Fibroblast of mammary gland (primary cell): ENCODE measurements around the gene PSIP1.
"Not testable (repeated sequence)": the region's sequence is repeated elsewhere in the genome, so short reads cannot be mapped to it uniquely, and the experiment has no call there.

Source experiments
- DNase-seq: peaks from one replicate; pipeline ENCODE4 v3.0.0-alpha.2; 2010; ENCODE audit warnings: low read depth
- H3K4me3 ChIP-seq: 2 replicates; pipeline ENCODE4 v1.5.1; 2011; ENCODE audit warnings: low read depth, mild to moderate bottlenecking, low read length, moderate library complexity; ENCODE audit not compliant: control insufficient read depth
- CTCF ChIP-seq: conservative IDR thresholded peaks from 2 replicates; pipeline ENCODE4 v1.5.1; 2011; ENCODE audit warnings: low read depth, low read length, inconsistent platforms; ENCODE audit not compliant: control insufficient read depth, insufficient read depth

The PSIP1 gene

GRCh38 chr9:15541872-15542271, 31.1 kb upstream of the PSIP1 start:
- DNase-seq, result no peak
- no peak overlapping the region for H3K4me3 ChIP-seq
- no peak for TF ChIP-seq CTCF

- no peak overlapping the region for H3K4me3 ChIP-seq
- no peak for TF ChIP-seq CTCF
- no peak for DNase-seq
Observed at GRCh38 chr9:15531380-15531779, 20.6 kb upstream of the PSIP1 start.

- DNase-seq, result peak; percentile 22
- no peak overlapping the region for H3K4me3 ChIP-seq
- no peak for TF ChIP-seq CTCF
Observed at GRCh38 chr9:15529566-15530324, 19.0 kb upstream of the PSIP1 start.

- DNase-seq, H3K4me3 ChIP-seq: not testable (repeated sequence)
Observed at GRCh38 chr9:15527035-15527434, 16.3 kb upstream of the PSIP1 start.

DNA sequence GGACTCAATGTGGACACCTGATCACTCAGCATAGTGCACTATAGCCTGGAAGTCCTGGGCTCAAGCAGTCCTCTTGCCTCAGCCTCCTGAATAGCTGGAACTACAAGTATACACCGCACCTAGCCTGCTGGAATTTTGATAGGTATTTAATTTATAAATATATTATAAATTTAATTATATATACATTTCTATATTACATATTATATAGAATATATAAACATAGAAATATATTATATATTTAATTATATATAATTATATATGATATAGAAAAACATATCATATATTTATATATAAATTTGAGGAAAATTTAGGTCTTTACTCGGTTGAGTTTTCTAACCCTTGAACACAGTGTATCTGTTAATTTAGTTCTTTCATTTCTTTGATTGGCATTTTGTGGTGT, 15.2 kb upstream of the PSIP1 start:
- TF ChIP-seq CTCF, result no peak
- DNase-seq, result no peak
- H3K4me3 ChIP-seq, result no peak overlapping the region

DNA sequence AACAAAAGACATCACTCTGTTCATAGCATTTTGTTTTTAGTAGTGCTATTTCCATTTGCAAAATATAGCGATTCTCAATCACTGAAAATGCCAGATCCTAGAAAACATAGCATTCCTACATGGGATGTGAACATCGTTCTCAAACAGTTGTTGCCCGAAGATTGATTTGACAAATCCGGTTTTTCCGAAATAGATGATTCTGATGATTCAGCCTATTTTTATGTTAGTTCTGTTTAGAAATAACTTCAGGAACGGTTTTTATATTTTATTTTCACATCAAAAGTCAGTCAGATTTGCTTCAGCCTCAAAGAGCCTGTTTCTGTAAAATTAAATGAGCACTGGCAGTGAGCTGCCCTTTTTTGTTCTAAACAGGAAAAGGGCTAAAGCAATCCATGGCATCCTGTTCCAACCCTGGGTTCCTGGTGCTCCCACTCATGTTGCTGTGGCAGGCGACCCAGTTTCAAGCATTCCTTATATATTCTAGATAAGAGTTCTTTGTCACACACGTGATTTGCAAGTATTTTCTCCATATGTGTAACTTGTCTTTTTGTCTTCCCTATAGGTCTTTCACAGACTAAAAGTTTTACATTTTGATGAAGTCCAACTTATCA, 14.2 kb upstream of the PSIP1 start:
- no peak for DNase-seq
- TF ChIP-seq CTCF, result no peak

GRCh38 chr9:15522130-15522755, 11.5 kb upstream of the PSIP1 start:
- H3K4me3 ChIP-seq, result no peak overlapping the region
- no peak for TF ChIP-seq CTCF
- DNase-seq, result no peak

More for the DNA sequence above, 14.2 kb upstream of the PSIP1 start:
- no peak overlapping the region for H3K4me3 ChIP-seq
